Stimulated activated CD4-positive, alpha-beta T cell treated with anti-CD3 and anti-CD28 coated beads, Interleukin-1b, Interleukin-23, amount 100 ng/mL, for 1 hour (primary cell): ENCODE measurements around the gene MLPH.

Experiments
- DNase-seq, 2 donors: peaks; one replicate each; pipeline ENCODE4 v3.0.0-alpha.2; 2020; ENCODE audit warnings: low read depth in 2 of 2

The MLPH gene

DNA sequence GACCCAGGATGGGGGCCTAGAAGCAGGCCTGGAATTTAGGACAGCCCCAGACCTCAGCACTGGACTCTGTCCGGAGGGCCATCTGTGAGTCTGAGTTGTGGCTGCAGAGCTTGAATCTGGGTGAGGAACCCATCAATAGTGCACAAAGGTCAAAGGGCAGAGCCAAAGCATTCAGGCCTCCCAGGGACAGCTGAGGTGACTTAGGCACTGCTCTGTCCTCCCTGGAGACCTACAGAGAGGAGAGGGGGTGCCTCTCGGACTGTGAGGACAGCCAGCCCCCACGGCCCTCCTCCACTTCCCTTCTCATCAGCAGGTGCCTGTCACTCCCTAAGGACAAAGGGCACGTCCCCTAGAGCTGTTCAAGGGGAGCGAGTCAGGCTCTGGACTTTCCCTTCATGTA lies 54.2 kb downstream of the MLPH start:
- DNase-seq: no peak

DNA sequence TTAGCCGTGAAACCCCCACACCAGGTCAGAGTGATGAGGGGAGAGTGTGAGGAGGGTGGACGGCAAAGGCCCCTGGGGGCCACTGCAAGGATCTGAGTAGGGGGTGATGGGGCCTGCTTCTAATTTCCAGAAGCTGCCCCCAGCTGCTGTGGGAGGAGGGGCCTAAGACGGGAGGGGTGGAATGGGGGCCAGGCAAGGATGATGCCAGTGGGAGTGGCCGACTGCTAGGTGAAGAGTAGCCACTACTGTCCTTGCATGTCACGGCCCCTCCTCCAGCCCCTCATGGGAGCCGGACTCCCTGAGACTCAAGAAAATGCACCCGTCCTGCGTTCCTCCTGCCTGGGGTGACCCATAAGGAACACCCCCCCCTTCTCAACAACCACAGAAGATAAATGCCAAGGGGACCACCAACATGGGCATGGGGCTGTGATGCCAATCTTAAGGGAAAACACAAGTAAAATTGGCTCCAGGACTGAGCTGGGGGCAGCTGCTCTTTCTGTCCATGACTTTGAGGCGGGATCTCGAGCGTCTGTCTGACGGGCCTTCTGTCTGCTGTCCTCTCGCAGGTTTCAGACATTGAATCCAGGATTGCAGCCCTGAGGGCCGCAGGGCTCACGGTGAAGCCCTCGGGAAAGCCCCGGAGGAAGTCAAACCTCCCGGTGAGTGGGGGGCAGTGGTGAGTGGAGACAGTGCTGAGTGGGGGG lies 55.1 kb downstream of the MLPH start:
- DNase-seq: no peak

DNA sequence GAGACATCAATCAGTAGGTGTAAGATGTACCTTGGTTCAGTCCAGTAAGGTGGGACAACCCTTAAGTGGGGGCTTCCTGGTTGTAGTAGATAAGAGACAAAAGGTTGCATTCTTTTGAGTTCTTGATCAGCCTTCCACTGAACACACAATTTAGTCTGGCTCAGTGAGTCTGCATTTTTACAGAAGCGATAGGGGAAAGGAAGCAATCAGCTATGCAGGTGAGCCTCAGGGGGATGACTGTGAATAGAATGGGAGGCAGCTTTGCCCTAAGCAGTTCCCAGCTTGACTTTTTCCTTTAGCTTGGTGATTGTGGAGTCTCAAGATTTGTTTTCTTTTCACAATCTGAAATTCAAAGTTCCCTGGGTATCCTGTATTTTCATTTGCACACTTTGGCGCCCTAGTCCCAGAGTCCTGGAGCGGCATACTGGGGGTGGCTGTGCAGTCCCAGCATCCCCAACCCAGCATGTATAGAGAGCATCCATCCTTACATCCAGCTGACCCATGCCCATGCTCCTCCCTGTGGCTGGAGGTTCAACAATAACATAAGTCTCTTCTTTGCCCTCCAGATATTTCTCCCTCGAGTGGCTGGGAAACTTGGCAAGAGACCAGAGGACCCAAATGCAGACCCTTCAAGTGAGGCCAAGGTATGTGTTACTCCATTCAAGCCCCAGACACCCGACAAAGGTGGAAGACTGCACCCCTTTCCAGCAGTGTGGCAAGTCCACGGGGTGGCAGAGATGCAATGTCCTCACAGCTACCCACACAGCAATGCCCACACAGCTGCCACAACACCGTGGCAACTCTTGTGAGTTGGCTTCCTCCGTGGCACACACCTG lies 59.2 kb downstream of the MLPH start:
- no peak for DNase-seq

DNA sequence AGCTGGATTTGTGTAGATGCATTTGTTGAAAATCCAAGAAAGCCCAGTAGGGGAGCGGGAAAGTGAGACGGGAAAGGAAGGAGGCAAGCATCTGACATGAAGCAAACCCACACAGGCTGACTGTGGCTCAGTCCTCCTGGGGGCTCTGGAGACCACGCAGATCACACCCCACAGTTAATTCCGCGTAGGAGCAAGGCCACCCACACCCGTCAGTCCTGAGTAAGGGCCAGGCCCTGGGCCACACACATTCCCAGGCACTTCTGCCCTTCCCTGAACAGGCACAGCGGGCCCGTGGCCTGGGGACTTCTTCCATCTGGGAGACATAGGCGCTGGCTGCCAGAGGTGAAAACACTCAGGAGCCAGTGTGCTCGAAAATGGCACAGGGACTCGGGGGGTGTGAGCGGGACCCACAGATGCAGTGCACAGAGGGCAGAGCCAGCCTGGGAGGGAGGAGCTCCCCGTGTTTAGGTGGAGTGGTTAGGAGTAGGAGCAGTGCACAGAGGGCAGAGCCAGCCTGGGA lies 59.9 kb downstream of the MLPH start:
- DNase-seq: no peak

DNA sequence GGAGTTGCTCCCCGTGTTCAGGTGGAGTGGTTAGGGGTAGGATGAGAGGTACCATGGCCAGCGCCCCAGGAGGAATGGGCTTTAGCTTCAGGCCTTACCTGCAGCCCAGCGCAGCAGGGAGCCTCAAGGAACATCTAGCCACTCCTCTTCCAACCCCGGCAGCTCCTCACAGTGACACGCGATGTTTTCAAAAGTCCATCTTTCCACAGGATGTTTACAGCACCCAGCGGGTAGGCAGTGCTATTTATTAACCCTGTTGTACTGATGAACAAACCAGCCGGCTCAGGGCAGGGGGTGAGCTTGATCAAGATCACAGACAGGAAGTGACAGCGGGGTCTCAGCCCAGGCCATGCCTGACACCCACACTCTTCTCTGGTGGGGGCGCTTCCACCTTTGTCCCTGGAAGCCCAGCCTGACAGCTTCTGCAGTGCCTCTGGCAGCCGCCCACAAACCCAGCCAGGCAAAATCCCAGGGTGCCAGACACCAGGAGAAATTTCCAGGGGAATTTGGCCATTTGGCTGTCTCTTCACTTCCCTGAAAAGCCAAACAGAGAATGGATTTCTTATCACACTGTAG lies 60.9 kb downstream of the MLPH start:
- DNase-seq: no peak

DNA sequence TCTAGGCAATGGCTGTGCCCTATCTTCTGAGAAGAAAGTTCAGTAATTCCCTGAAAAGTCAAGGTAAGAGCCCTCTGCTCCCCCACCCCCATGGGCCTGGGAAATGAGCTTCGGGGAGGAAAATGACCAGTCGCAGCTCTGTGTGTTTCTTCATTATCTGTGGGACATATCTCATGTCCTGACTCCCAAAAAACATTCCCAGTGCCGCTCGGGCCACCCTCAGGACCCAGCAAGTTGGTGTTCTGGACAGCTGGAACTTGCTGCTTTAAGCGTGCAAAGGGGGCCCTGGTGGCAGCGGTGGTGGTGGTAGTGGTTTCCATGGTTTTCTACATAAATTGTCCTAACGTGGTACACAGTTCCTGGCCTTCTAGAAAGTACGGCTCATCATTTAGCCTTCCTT lies 62.2 kb downstream of the MLPH start:
- no peak for DNase-seq

DNA sequence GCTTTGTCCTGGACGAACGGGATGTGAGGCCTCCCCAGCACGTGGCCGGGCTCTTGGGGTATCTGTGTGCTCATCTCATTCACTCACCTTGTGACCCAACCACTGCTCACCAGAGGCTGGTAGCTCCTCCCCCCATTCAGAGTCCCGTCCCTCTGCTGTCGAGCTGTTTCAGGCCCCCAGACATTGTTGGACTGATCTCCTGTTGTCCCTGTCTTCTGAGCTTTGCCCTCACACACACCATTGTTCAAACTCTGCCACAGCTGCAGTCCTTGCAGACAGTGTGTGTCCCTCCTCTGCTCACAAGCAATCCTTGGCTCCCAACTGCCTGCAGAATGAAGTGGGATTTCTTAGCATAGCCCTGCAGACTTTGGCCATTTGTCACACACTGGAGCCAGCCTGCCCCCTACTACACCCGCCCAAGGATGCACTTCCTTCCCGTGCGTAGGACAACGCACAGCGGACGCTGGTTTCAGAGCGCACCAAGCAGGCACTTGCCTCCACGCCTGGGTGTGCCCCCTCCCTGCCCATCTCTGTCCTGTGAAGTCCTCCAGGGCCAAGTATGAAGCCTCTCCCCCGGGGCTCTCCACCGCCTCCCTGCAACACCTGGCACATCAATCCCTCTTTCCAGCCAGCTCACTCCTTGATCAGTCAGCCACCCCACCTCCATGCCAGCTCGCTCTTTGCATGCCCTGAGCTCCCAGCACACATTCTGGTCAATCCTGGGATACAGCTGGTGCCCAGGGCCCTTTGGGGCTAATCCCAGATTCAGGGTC lies 62.8 kb downstream of the MLPH start:
- no peak for DNase-seq

DNA sequence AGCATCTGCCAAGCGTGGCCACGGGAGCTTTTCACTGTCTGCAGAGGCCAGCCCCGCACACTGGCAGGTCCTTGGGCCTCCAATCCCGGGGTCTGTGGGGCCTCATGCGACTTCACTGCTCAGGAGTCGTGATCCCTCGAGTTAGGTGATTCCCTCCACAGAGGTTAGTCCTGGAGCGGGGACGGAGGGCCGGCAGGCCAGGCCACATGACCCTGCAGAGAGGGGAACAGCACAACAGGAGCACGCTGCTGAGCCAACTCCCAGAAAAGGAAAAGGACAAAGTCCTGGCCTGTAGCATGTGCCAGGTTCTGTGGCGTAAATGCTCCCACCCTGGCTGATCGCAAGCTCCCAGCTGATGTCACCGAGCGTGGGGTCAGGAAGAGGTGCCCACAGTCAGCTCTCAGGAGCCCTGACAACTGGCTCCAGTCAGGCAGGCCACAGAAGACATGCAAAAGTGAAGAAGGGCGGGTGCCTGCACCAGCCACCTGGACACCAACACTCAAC lies 64.1 kb downstream of the MLPH start:
- DNase-seq: no peak

DNA sequence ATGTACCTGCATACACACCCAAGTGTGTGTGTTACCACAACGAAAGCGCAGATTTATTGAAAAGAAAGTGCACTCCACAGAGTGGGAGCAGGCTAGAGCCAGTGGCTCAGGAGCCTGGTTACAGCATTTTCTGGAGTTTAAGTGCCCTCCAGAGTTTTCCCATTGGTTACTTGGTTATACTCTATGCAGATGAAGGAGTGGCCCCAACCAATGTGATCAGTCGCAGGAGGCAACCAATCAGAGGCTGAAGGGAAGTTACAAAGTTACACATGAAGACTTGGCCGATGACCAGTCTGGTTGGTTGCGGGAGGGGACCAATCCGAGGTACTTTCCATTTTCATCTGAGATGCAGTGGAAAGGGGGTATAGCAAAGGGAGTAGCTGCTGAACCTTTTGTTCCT lies 65.9 kb downstream of the MLPH start:
- DNase-seq: no peak

DNA sequence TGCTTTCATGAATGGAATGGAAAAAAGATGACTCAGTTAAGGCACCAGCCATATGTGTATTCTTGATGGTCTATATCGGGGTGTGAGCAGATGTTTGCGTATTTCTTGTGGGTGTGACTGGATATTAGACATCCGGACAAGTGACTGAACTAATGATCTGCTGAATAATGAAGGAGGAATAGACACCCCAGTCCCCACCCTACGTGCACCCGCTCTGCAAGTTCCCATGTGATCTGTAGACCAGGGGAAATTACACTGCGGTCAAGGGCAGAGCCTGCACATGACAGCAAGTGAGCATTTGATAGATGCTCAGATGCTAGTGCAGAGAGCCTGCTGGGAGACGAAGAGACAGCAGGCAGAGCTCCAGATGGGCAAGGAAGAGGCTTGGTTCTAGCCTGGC lies 66.9 kb downstream of the MLPH start:
- no peak for DNase-seq

DNA sequence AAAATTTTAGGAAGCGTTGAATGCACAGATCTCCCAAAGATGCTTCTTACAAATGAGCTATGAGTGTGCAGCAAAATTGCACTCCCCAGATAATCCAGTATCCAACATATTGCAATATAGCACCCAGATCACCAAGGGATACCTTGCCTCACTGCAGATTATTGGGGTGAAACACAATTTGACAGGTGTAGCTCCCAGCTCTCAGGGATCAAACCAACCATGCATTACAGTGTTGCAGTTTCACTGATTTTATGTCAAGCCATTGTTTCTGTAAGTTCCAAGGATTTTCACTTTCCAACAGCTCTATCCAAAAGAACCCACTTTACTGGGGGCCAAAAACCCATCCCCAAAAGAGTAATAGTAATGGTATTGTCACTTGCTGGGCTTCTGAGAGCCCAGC lies 68.5 kb downstream of the MLPH start:
- no peak for DNase-seq

DNA sequence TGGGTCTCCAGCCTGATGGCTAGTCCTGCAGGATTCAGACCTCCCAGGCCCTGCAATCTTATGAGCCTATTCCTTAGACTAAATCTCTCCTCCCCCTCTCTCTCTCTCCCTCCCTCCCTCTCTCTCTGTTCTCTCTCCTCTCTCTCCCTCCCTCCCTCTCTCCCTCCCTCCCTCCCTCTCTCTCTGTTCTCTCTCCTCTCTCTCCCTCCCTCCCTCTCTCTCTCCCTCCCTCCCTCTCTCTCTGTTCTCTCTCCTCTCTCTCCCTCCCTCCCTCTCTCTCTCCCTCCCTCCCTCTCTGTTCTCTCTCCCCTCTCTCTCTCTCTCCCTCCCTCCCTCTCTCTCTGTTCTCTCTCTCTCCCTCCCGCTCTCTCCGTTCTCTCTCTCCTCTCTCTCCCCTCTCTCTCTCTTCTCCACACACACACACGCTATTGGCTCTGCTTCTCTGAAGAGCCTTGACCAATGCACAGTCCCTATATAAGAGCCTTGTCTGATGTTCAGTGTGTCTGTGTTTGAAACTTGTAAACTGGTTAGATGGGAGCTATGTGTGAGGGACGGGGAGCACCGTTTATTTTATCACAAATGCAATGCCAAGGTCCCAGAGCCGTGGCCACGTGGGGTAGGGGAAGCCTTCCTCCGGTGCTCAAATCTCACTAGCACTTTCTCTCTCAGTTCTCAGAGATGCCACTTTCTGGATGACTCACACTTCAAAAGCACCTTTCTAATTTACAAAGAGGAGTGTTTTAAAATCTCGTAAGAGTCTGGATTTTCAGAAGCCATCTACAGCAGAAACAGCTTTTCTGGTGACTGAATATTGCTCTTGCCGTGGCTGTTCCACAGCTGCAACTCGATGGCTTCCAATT lies 70.0 kb downstream of the MLPH start:
- DNase-seq: peak in 1 of 2 donors; percentile 21

DNA sequence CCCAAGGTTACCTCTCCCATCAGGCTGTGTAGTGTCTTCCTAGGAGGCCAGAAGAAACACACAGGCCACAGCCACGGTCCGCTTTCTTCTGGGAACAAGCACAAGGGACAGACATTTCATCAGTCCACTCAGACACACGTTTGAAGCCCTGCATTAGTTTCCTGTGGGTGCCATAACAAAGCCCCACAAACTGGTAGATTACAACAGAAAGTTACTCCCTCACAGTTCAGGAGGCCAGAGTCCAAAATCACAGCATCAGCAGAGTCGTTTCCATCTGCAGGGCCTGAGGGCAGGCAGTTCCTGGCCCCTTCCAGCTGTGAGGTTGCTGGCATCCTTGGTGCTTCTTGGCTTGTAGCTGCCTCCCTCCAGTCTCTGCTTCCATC lies 70.6 kb downstream of the MLPH start:
- DNase-seq: no peak

DNA sequence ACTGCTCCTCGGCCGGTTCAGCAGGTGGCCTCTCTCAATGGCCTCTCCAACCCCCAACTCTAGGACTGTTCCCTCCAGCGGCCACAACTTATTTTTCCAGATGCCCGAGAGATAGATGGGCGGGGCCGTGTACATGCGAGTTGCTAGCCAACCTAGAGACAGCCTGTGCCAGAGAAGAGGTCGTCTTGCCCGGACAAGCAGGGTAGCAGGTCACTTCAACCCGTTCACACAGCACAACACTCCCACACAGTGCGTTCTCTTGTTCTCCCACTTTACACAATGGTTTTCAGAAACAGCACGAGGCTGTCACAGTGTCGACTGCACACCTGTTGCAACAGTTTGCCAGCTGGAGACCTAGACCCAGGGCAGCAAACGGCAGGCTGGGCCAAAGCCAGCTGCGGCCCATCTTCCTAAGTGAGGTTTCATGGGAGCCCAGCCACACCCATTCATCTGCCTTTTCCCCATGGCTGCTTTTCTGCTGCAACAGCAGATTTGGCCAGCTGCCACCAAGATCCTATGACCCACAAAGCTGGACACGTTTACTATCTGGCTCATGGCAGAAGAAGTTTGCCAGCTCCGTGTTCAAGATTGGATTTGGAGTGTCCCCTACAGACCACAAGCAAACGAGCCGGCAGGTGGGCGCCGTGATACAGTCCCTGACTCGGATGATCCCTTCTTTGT lies 72.0 kb downstream of the MLPH start:
- DNase-seq: no peak

DNA sequence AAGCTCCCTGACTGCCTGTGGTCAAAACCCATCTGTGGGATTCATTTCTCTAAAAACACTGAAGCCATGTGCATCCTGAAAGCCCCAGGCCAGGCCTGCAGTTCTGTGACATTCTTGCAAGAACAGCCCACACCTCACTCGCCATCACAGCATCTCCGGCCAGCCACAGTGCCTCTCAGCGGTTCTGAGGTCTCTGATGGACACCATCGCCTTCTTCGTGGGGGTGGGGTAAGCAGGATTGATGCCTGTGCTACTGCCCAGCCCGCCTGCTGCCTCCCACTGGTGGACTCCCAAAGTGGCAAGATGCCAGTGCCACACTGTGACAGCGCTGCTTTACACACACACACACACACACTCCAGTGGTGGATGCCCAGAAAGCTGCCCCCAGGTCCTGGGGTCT lies 74.2 kb downstream of the MLPH start:
- no peak for DNase-seq

DNA sequence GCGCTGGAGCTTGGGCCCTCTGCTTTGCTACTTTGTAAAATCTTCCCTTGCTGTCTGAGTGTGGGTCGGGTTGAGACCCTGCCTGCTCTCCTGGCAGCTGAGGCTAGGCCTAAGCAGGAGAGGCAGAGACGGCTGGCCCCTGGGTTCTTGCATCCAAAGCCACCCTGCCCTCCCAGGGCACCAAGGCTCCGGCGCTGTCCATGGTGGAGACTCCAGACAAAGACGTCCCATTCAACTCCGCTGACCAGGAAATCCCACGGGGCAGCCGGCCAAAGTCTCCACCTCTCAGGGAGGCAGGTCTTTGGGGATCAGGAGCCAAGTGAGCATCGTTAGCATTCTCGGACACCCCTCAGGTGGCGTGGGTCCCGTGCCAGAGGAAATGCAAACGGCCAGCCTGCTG lies 76.8 kb downstream of the MLPH start:
- DNase-seq: no peak

DNA sequence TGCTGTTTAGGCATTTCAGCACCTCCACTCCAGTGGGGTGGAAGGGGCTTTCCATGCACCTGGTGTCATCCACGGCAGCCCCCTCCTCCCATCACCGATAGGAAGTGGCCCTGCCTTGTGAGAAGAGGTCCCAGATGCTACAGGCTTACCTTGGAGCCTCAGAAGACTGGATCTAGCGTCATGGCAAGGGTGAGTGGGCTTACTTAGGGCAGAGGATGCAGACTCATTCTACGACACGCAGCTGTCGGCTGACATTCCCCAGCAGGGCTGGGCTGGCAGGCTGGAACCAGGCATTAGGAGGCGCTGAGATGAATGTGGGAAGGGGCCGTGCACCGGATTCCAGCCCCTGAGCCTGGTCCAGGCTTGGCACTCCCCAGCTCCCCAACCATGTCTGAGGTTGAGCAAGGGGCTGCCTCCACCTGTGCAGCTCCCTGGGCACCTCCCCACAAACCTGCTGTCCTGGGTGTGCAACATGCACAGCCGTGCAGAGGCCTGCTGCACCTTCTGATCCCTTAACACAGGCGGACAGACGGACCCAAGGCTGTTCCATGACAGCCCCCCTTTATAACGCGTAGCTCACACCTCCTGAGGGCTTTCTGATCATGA lies 77.6 kb downstream of the MLPH start:
- DNase-seq: no peak

DNA sequence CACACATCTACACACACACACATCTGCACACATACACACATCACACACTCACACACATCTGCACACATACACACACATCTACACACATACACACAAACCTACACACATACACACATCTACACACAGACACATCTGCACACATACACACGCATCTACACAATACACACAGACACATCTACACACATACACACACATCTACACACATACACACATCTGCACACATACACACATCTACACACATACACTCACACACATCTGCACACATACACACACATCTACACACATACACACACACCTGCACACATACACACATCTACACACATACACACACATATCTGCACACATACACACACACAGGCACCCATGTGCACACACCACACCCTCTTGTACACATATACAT lies 78.9 kb downstream of the MLPH start:
- no peak for DNase-seq

DNA sequence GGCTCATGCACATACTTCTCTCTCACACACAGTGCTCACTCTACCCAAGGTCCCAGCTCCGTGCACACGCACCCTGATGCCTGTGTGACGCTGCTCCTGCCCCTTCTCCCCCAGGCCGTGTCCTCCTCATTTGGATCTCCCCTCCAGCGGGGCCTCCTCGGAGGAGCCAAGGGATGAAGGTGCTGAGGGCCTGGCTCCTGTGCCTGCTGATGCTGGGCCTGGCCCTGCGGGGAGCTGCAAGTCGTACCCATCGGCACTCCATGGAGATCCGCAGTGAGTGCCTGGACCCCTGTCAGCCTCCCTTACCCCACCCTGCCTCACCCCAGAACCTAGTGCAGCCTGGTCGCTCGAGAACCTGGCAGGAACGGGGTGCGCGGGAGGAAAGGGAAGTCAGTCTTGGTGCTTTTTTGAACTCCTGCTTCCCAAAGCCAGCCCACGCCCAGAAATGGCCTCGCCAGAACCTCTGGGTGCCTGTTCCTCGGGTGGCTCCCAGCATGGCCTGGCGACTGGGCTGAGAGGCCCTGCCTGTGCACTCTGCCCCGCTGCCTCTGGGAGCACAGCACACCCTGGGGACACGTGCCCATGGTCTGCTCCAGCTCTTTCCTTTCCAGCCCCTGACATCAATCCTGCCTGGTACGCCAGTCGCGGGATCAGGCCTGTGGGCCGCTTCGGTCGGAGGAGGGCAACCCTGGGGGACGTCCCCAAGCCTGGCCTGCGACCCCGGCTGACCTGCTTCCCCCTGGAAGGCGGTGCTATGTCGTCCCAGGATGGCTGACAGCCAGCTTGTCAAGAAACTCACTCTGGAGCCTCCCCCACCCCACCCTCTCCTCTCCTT lies 79.6 kb downstream of the MLPH start, which contains the start of gene PRLH:
Gene PRLH (plus strand): TSS at position 174 of the 835 bp plus-strand sequence. CDS start 0 bp downstream, at position 174.
- DNase-seq: no peak
